HAP-1 (cell line): ENCODE results near the gene HUNK.

Experiments used
- DNase-seq, 2 experiments: peaks; one replicate each; pipeline ENCODE4 v3.0.0-alpha.2; 2016 to 2020; ENCODE audit warnings: low spot score in 2 of 2
- H3K27me3 ChIP-seq: fragments of 250-450 bp; sonication (Bioruptor Pico); 2 replicates; pipeline ENCODE4 v1.5.1; 2020; ENCODE audit warnings: low read depth, mild to moderate bottlenecking, moderate library complexity
- H3K36me3 ChIP-seq: fragments of 250-450 bp; sonication (Bioruptor Pico); replicated peaks from 2 replicates; pipeline ENCODE4 v1.5.1; 2020; ENCODE audit warnings: mild to moderate bottlenecking
- H3K4me1 ChIP-seq: fragments of 250-450 bp; sonication (Bioruptor Pico); 2 replicates; pipeline ENCODE4 v1.5.1; 2020; ENCODE audit warnings: mild to moderate bottlenecking
- H3K4me3 ChIP-seq: fragments of 250-450 bp; sonication (Bioruptor Pico); 2 replicates; pipeline ENCODE4 v1.5.1; 2020; ENCODE audit warnings: mild to moderate bottlenecking, moderate library complexity
- H3K9me3 ChIP-seq: fragments of 250-450 bp; sonication (Bioruptor Pico); 2 replicates; pipeline ENCODE4 v1.5.1; 2020; ENCODE audit warnings: mild to moderate bottlenecking, moderate library complexity
- in situ Hi-C: fragments of 300-500 bp; cut with MboI; formaldehyde crosslinking; loops from 3 replicates; pipeline ENCODE4 v1.14.3; 2020; ENCODE audit warnings: low sequenced_read_pairs, inconsistent platforms, mixed read lengths

HUNK gene

GRCh38 chr21:31893851-31894415 lies 21.1 kb downstream of the HUNK start:
- Histone ChIP-seq H3K36me3 (no peaks in the 10 kb centered on the region), H3K4me1 (peaks cover 4% of the 10 kb centered on the region), H3K9me3 (no peaks in the 10 kb centered on the region), H3K4me3 (no peak overlapping the region), H3K27me3 (no peaks in the 10 kb centered on the region)
- DNase-seq = no peak
- in situ Hi-C loops = no loop called here

- H3K4me1 ChIP-seq = no peaks in the 10 kb centered on the region; the same call in none of the 2 replicates
- no peaks in the 10 kb centered on the region for H3K36me3 ChIP-seq
- DNase-seq = no peak
- H3K27me3 ChIP-seq = no peaks in the 10 kb centered on the region
- in situ Hi-C loops = no loop called here
- no peaks in the 10 kb centered on the region for H3K9me3 ChIP-seq
- H3K4me3 ChIP-seq = no peak overlapping the region
Measured at GRCh38 chr21:31894457-31894856, 21.6 kb downstream of the HUNK start.

DNA sequence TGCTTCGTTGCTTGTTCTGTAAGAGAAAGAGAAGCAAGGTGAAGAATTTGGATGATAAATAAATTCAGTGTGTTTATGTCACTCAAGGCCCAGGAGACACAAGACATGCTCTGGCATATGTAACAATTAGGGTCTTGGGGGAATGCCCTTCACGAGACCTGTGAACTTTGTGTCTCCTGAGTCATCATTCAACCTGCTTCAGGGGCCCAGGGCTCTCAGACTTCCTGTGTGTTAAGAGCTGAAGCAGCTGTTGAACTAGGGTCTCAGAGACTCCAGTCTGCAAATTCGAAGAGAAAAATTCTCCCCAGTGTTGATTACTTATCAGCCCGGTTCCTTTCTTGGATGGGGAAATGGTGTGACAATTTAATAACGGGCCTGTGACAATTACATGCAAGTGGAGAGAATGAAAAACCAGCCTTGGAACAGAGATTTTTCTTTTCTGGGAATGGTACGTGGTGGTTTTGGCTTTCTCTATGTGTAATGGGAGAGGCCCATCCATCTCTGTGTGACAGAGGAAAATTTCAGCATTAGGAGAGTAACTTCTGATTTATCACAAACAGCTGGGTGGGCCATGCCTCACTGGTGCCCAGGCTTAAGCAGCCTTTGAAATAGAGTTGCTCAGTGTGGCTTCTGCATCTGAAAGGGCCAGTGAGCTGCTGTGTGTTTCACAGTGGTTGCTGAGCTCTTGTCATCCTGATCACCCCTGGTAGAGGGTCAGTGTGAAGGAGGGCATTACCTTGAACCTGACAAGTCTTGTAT lies 22.4 kb downstream of the HUNK start:
- Histone ChIP-seq H3K4me3 (no peak overlapping the region), H3K27me3 (no peaks in the 10 kb centered on the region), H3K4me1 (no peaks in the 10 kb centered on the region; the same call in none of the 2 replicates), H3K9me3 (no peaks in the 10 kb centered on the region), H3K36me3 (no peaks in the 10 kb centered on the region)
- no peak for DNase-seq
- in situ Hi-C loops = no loop called here

GRCh38 chr21:31896019-31896418 lies 23.2 kb downstream of the HUNK start:
- H3K36me3 ChIP-seq = no peaks in the 10 kb centered on the region

GRCh38 chr21:31897311-31897710 lies 24.5 kb downstream of the HUNK start:
- no peak for DNase-seq
- Histone ChIP-seq H3K4me3 (no peak overlapping the region), H3K36me3 (no peaks in the 10 kb centered on the region), H3K4me1 (no peaks in the 10 kb centered on the region; the same call in none of the 2 replicates), H3K9me3 (no peaks in the 10 kb centered on the region), H3K27me3 (no peaks in the 10 kb centered on the region)
- in situ Hi-C loops = no loop called here

More at GRCh38 chr21:31896019-31896418, 23.2 kb downstream of the HUNK start:
- in situ Hi-C loops = no loop called here
- no peak for DNase-seq
- H3K4me1 ChIP-seq = no peaks in the 10 kb centered on the region; the same call in none of the 2 replicates
- H3K27me3 ChIP-seq = no peaks in the 10 kb centered on the region
- no peaks in the 10 kb centered on the region for H3K9me3 ChIP-seq
- no peak overlapping the region for H3K4me3 ChIP-seq

GRCh38 chr21:31898933-31899630 lies 26.3 kb downstream of the HUNK start:
- H3K4me3 ChIP-seq = no peak overlapping the region
- no peak for DNase-seq
- H3K27me3 ChIP-seq = no peaks in the 10 kb centered on the region
- no peaks in the 10 kb centered on the region for H3K36me3 ChIP-seq
- H3K9me3 ChIP-seq = no peaks in the 10 kb centered on the region
- in situ Hi-C loops = no loop called here
- peaks cover 5% of the 10 kb centered on the region; the same call in 1 of the 2 replicates for H3K4me1 ChIP-seq

DNA sequence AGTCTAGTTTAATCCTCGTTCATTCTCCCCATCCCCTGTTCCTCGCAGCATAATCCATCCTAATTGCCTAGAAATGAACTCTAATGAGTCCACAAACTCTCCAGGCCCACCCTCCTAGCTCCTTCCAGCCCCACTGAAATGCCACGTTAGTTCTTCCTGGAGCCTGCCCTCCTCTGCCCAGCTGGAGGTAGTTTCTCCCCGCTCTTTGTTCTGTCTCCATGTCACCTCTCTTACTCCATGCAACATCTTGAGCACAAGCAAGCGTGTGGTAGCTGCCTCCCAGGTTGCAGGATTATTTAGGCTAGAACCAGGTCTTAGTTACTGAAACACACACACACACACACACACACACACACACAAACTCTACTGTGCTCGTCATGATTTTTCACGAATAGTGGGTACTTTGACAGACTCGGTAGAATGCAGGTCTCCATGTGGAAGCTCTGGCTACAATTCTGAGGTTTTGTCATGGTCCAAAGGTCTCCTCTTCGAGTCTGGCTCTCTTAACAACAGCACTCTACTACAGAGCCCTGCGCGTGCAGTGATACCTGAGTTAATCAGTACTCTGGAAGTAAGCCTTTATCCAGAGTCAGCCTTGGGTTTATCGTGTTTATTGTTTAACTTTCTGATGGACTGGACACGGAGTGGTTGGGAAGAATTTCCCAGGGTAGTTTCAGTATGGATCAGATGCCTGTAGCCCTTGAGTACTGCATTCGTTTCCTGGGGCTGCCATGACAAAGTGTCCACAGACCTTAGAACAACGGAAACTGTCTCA lies 27.5 kb downstream of the HUNK start:
- Histone ChIP-seq H3K27me3 (no peaks in the 10 kb centered on the region), H3K36me3 (no peaks in the 10 kb centered on the region), H3K4me1 (peaks cover 5% of the 10 kb centered on the region; the same call in 1 of the 2 replicates), H3K9me3 (no peaks in the 10 kb centered on the region), H3K4me3 (no peak overlapping the region)
- no peak for DNase-seq
- in situ Hi-C loops = no loop called here

GRCh38 chr21:31901315-31901714 lies 28.5 kb downstream of the HUNK start:
- no peaks in the 10 kb centered on the region for H3K36me3 ChIP-seq
- no peak for DNase-seq
- H3K27me3 ChIP-seq = no peaks in the 10 kb centered on the region
- H3K4me1 ChIP-seq = peaks cover 5% of the 10 kb centered on the region; the same call in 1 of the 2 replicates
- in situ Hi-C loops = no loop called here
- no peak overlapping the region for H3K4me3 ChIP-seq
- no peaks in the 10 kb centered on the region for H3K9me3 ChIP-seq

DNA sequence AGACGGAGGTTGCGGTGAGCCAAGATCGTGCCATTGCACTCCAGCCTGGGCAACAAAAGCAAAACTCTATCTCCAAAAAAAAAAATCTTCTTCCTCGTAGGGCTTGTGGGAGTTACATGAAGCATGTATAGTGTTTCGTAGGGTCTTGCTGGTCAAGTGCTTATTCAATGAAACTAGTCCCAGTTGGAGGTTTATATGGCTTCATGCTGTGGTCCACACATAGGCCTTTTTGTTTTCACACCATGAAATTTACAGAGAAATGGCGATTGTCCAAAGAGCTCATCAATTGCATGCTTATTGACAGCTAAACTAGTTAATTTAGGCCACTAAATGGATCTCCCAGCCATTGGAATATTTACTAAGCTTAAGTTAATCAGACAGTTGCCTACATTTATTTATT lies 29.6 kb downstream of the HUNK start:
- DNase-seq = no peak
- no peaks in the 10 kb centered on the region for H3K9me3 ChIP-seq
- H3K27me3 ChIP-seq = no peaks in the 10 kb centered on the region
- no peak overlapping the region for H3K4me3 ChIP-seq
- peaks cover 5% of the 10 kb centered on the region; the same call in 1 of the 2 replicates for H3K4me1 ChIP-seq
- in situ Hi-C loops = no loop called here
- H3K36me3 ChIP-seq = no peaks in the 10 kb centered on the region

GRCh38 chr21:31903896-31904295 lies 31.1 kb downstream of the HUNK start:
- peaks cover 5% of the 10 kb centered on the region; the same call in 1 of the 2 replicates for H3K4me1 ChIP-seq
- H3K4me3 ChIP-seq = no peak overlapping the region
- H3K27me3 ChIP-seq = no peaks in the 10 kb centered on the region
- H3K9me3 ChIP-seq = no peaks in the 10 kb centered on the region
- no peaks in the 10 kb centered on the region for H3K36me3 ChIP-seq
- in situ Hi-C loops = no loop called here
- no peak for DNase-seq

- Histone ChIP-seq H3K36me3 (no peaks in the 10 kb centered on the region), H3K4me1 (peaks cover 5% of the 10 kb centered on the region; the same call in 1 of the 2 replicates), H3K27me3 (no peaks in the 10 kb centered on the region), H3K9me3 (no peaks in the 10 kb centered on the region), H3K4me3 (no peak overlapping the region)
- in situ Hi-C loops = no loop called here
- no peak for DNase-seq
Measured at GRCh38 chr21:31905503-31906451, 33.0 kb downstream of the HUNK start.

GRCh38 chr21:31908106-31909031 lies 35.5 kb downstream of the HUNK start:
- DNase-seq = no peak

More at GRCh38 chr21:31908106-31909031, 35.5 kb downstream of the HUNK start:
- Histone ChIP-seq H3K27me3 (no peaks in the 10 kb centered on the region), H3K9me3 (no peaks in the 10 kb centered on the region), H3K36me3 (no peaks in the 10 kb centered on the region), H3K4me3 (no peak overlapping the region), H3K4me1 (no peaks in the 10 kb centered on the region)
- in situ Hi-C loops = no loop called here
